ENCODE data around the gene ABRACL. TPM values are rescaled to one million over a fixed set of nuclear protein-coding genes. Genes with fewer than 3 reads are reported as not detected.

Gene ABRACL
- 4.3 TPM for total RNA-seq
- long read RNA-seq, partial matches to known transcripts: 0 of 3 reads
- long read RNA-seq, other reads (novel, unspliced or antisense): 0 of 3 reads

- peak; percentile 57 for DNase-seq
- Histone ChIP-seq H3K27ac (replicated peaks) (peak within 1 kb of the TSS; percentile 91), H3K4me1 (peaks cover 34% of the 10 kb centered on the region), H3K27me3 (ENCODE audit: low read depth) (no peaks in the 10 kb centered on the region), H3K36me3 (no peaks in the 10 kb centered on the region), H3K9me3 (replicated peaks) (no peaks in the 10 kb centered on the region), H3K4me3 (peak within 1 kb of the TSS; percentile 98)
- no peak for TF ChIP-seq CTCF (IDR thresholded peaks at IDR 0.05; ENCODE audit: borderline replicate concordance)
- intact Hi-C loops (cut with micrococcal nuclease): no loop called here
Measured at GRCh38 chr6:139028658-139029469, at the start of gene ABRACL. ABRACL (plus strand) TSS chr6:139028745; CDS start chr6:139034161, 5,416 bp downstream.

GRCh38 chr6:138979365-138979764 lies 49.2 kb upstream of the ABRACL start:
- Histone ChIP-seq H3K4me1 (peaks cover 63% of the 10 kb centered on the region), H3K27ac (replicated peaks) (no peak overlapping the region), H3K9me3 (replicated peaks) (no peaks in the 10 kb centered on the region), H3K36me3 (no peaks in the 10 kb centered on the region), H3K27me3 (ENCODE audit: low read depth) (no peaks in the 10 kb centered on the region), H3K4me3 (no peak overlapping the region)
- TF ChIP-seq CTCF (IDR thresholded peaks at IDR 0.05; ENCODE audit: borderline replicate concordance): no peak
- no peak for DNase-seq
- intact Hi-C loops (cut with micrococcal nuclease): no loop called here

- Histone ChIP-seq H3K36me3 (no peaks in the 10 kb centered on the region), H3K9me3 (replicated peaks) (no peaks in the 10 kb centered on the region), H3K4me1 (peaks cover 63% of the 10 kb centered on the region), H3K4me3 (no peak overlapping the region), H3K27ac (replicated peaks) (no peak overlapping the region), H3K27me3 (ENCODE audit: low read depth) (no peaks in the 10 kb centered on the region)
- DNase-seq: no peak
- intact Hi-C loops (cut with micrococcal nuclease): no loop called here
- no peak for TF ChIP-seq CTCF (IDR thresholded peaks at IDR 0.05; ENCODE audit: borderline replicate concordance)
Measured at GRCh38 chr6:138979813-138980668, 48.5 kb upstream of the ABRACL start.

GRCh38 chr6:138981416-138981815 lies 47.1 kb upstream of the ABRACL start:
- intact Hi-C loops (cut with micrococcal nuclease): no loop called here
- no peak for DNase-seq
- no peak for TF ChIP-seq CTCF (IDR thresholded peaks at IDR 0.05; ENCODE audit: borderline replicate concordance)
- Histone ChIP-seq H3K9me3 (replicated peaks) (no peaks in the 10 kb centered on the region), H3K4me3 (no peak overlapping the region), H3K4me1 (peaks cover 72% of the 10 kb centered on the region), H3K27me3 (ENCODE audit: low read depth) (no peaks in the 10 kb centered on the region), H3K36me3 (no peaks in the 10 kb centered on the region), H3K27ac (replicated peaks) (no peak overlapping the region)

- Histone ChIP-seq H3K36me3 (no peaks in the 10 kb centered on the region), H3K27ac (replicated peaks) (peak overlapping the region; percentile 93), H3K4me3 (peak overlapping the region; percentile 95), H3K27me3 (ENCODE audit: low read depth) (no peaks in the 10 kb centered on the region), H3K4me1 (peaks cover 72% of the 10 kb centered on the region), H3K9me3 (replicated peaks) (no peaks in the 10 kb centered on the region)
- no peak for TF ChIP-seq CTCF (IDR thresholded peaks at IDR 0.05; ENCODE audit: borderline replicate concordance)
- no peak for DNase-seq
- intact Hi-C loops (cut with micrococcal nuclease): loop anchor here (5.0 kb wide), 1 partner anchor 169 kb away; no protein-coding TSS in a partner anchor
Measured at GRCh38 chr6:138986578-138986977, 42.0 kb upstream of the ABRACL start.
